GM21723 (cell line): ENCODE results near the gene ERAP2.
"Not testable (repeated sequence)": the region's sequence is repeated elsewhere in the genome, so short reads cannot be mapped to it uniquely, and the experiment has no call there.

ENCODE experiments used
- ATAC-seq: cut with Tn5 transposase; IDR thresholded peaks from one replicate; pipeline ENCODE4 v1.9.1; 2021; ENCODE audit warnings: mild to moderate bottlenecking, moderate library complexity; ENCODE audit not compliant: unreplicated experiment

Gene ERAP2

GRCh38 chr5:96876292-96876850 is at the start of gene ERAP2:
TSS of gene ERAP2 (plus strand) at chr5:96876500. CDS start at chr5:96879686, 3,186 bp downstream.
- peak; percentile 57 for ATAC-seq

GRCh38 chr5:96829297-96829696 is 47.0 kb upstream of the ERAP2 start:
- ATAC-seq, result no peak

- ATAC-seq, result no peak
These were observed 42.3 kb upstream of the ERAP2 start for GRCh38 chr5:96834016-96834415.

GRCh38 chr5:96835791-96836191 is 40.5 kb upstream of the ERAP2 start:
- ATAC-seq, result peak; percentile 61

- ATAC-seq, result no peak
These were observed 39.5 kb upstream of the ERAP2 start for GRCh38 chr5:96836817-96837216.

- ATAC-seq, result no peak
These were observed 39.0 kb upstream of the ERAP2 start for GRCh38 chr5:96837303-96837702.

- no peak for ATAC-seq
These were observed 37.9 kb upstream of the ERAP2 start for GRCh38 chr5:96838201-96839070.

- ATAC-seq, result no peak
These were observed 37.2 kb upstream of the ERAP2 start for GRCh38 chr5:96839071-96839592.

- ATAC-seq, result not testable (repeated sequence)
These were observed 34.4 kb upstream of the ERAP2 start for GRCh38 chr5:96841931-96842330.

- no peak for ATAC-seq
These were observed 33.2 kb upstream of the ERAP2 start for GRCh38 chr5:96843140-96843539.

GRCh38 chr5:96844481-96844990 is 31.8 kb upstream of the ERAP2 start:
- no peak for ATAC-seq

- ATAC-seq, result no peak
These were observed 24.8 kb upstream of the ERAP2 start for GRCh38 chr5:96851312-96852062.

GRCh38 chr5:96852759-96853158 is 23.5 kb upstream of the ERAP2 start:
- ATAC-seq, result no peak

- no peak for ATAC-seq
These were observed 22.2 kb upstream of the ERAP2 start for GRCh38 chr5:96854067-96854466.

GRCh38 chr5:96855031-96855872 is 21.0 kb upstream of the ERAP2 start:
- no peak for ATAC-seq

- ATAC-seq, result no peak
These were observed 19.9 kb upstream of the ERAP2 start for GRCh38 chr5:96856371-96856770.

GRCh38 chr5:96857454-96857853 is 18.8 kb upstream of the ERAP2 start:
- ATAC-seq, result no peak

GRCh38 chr5:96857924-96858323 is 18.4 kb upstream of the ERAP2 start:
- ATAC-seq, result no peak

GRCh38 chr5:96859375-96859774 is 16.9 kb upstream of the ERAP2 start:
- ATAC-seq, result no peak

GRCh38 chr5:96861076-96861475 is 15.2 kb upstream of the ERAP2 start:
- no peak for ATAC-seq
